HEK293 (cell line): Measurements from ENCODE around the gene PDCD1LG2.

ENCODE experiments used
- SETDB1 ChIP-seq: IDR thresholded peaks from one replicate; pipeline ENCODE4 v1.6.1; 2017; ENCODE audit warnings: mild to moderate bottlenecking, low read length, moderate library complexity, mixed read lengths; ENCODE audit not compliant: insufficient read length
- TRIM28 ChIP-seq: IDR thresholded peaks from 2 replicates; pipeline ENCODE4 v1.6.1; 2011; ENCODE audit warnings: low read length, control low read depth, borderline replicate concordance
- ZBTB20 ChIP-seq: fragments of 450-650 bp; formaldehyde crosslinking; IDR thresholded peaks from 2 replicates; pipeline ENCODE4 v1.5.1; 2016; ENCODE audit warnings: missing biosample characterization, missing genetic modification characterization
- ZNF114 ChIP-seq: fragments of 450-650 bp; formaldehyde crosslinking; IDR thresholded peaks from 2 replicates; pipeline ENCODE4 v1.5.0; 2017; ENCODE audit warnings: missing biosample characterization, missing genetic modification characterization
- ZNF133 ChIP-seq: fragments of 450-650 bp; formaldehyde crosslinking; IDR thresholded peaks from 2 replicates; pipeline ENCODE4 v1.5.1; 2016; ENCODE audit warnings: missing biosample characterization, missing genetic modification characterization
- ZNF211 ChIP-seq: fragments of 450-650 bp; formaldehyde crosslinking; IDR thresholded peaks from 2 replicates; pipeline ENCODE4 v1.5.1; 2016; ENCODE audit warnings: low read depth, missing biosample characterization, missing genetic modification characterization
- ZNF48 ChIP-seq: fragments of 450-650 bp; formaldehyde crosslinking; IDR thresholded peaks from 2 replicates; pipeline ENCODE4 v1.5.1; 2016; ENCODE audit warnings: missing biosample characterization, missing genetic modification characterization
- TF ChIP-seq, protein P1 (sequence below): fragments of 450-650 bp; formaldehyde crosslinking; IDR thresholded peaks from 2 replicates; pipeline ENCODE4 v1.5.1; 2016; ENCODE audit warnings: missing biosample characterization, missing genetic modification characterization
- TF ChIP-seq, protein P2 (sequence below): fragments of 450-650 bp; formaldehyde crosslinking; conservative IDR thresholded peaks from 2 replicates; pipeline ENCODE4 v1.5.1; 2016; ENCODE audit warnings: low read depth, missing biosample characterization, missing genetic modification characterization
- TF ChIP-seq, protein P3 (sequence below): fragments of 450-650 bp; formaldehyde crosslinking; IDR thresholded peaks from 2 replicates; pipeline ENCODE4 v1.5.1; 2016; ENCODE audit warnings: missing biosample characterization, missing genetic modification characterization
- TF ChIP-seq, protein P4 (sequence below): fragments of 450-650 bp; formaldehyde crosslinking; IDR thresholded peaks from 2 replicates; pipeline ENCODE4 v1.5.1; 2016; ENCODE audit warnings: missing biosample characterization, missing genetic modification characterization

DNA sequence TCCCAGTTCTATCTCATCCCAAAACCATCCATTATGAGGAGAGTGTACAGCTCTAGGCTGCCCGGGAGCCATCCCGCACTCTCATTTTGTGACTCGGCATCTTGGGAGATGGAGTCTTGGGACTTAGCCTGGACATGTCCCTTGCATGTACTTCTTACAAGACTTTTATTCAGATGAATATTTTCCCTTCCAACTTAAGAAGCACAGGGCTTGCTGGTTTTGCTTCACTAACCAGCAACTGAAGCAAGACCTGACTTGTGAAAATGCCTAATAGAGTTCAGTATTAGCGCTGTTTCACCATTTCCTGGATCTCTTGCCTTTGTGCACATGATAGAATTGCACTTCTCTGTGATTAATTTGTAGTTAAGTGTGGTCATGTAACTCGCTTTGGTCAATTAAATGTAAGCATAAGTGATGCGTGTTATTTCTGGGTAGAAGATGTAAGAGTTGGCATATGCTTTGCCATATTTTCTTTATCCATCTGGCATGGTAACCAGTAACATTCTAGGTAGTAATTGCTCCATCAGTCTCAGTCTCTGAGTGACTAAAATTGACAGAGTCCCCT is 55.8 kb downstream of the PDCD1LG2 start:
- TF ChIP-seq, protein P1, sequence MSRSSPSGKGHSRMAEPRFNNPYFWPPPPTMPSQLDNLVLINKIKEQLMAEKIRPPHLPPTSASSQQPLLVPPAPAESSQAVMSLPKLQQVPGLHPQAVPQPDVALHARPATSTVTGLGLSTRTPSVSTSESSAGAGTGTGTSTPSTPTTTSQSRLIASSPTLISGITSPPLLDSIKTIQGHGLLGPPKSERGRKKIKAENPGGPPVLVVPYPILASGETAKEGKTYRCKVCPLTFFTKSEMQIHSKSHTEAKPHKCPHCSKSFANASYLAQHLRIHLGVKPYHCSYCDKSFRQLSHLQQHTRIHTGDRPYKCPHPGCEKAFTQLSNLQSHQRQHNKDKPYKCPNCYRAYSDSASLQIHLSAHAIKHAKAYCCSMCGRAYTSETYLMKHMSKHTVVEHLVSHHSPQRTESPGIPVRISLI = no peak
- TF ChIP-seq, protein P2, sequence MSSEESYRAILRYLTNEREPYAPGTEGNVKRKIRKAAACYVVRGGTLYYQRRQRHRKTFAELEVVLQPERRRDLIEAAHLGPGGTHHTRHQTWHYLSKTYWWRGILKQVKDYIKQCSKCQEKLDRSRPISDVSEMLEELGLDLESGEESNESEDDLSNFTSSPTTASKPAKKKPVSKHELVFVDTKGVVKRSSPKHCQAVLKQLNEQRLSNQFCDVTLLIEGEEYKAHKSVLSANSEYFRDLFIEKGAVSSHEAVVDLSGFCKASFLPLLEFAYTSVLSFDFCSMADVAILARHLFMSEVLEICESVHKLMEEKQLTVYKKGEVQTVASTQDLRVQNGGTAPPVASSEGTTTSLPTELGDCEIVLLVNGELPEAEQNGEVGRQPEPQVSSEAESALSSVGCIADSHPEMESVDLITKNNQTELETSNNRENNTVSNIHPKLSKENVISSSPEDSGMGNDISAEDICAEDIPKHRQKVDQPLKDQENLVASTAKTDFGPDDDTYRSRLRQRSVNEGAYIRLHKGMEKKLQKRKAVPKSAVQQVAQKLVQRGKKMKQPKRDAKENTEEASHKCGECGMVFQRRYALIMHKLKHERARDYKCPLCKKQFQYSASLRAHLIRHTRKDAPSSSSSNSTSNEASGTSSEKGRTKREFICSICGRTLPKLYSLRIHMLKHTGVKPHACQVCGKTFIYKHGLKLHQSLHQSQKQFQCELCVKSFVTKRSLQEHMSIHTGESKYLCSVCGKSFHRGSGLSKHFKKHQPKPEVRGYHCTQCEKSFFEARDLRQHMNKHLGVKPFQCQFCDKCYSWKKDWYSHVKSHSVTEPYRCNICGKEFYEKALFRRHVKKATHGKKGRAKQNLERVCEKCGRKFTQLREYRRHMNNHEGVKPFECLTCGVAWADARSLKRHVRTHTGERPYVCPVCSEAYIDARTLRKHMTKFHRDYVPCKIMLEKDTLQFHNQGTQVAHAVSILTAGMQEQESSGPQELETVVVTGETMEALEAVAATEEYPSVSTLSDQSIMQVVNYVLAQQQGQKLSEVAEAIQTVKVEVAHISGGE (tag by site-specific recombination) = no peak
- no peak for TF ChIP-seq ZNF211 (tag by site-specific recombination)
- TF ChIP-seq ZNF133 (tag by site-specific recombination) = no peak
- no peak for TF ChIP-seq TRIM28
- TF ChIP-seq SETDB1 = no peak
- no peak for TF ChIP-seq ZBTB20
- no peak for TF ChIP-seq ZNF114 (tag by site-specific recombination)
- TF ChIP-seq, protein P3, sequence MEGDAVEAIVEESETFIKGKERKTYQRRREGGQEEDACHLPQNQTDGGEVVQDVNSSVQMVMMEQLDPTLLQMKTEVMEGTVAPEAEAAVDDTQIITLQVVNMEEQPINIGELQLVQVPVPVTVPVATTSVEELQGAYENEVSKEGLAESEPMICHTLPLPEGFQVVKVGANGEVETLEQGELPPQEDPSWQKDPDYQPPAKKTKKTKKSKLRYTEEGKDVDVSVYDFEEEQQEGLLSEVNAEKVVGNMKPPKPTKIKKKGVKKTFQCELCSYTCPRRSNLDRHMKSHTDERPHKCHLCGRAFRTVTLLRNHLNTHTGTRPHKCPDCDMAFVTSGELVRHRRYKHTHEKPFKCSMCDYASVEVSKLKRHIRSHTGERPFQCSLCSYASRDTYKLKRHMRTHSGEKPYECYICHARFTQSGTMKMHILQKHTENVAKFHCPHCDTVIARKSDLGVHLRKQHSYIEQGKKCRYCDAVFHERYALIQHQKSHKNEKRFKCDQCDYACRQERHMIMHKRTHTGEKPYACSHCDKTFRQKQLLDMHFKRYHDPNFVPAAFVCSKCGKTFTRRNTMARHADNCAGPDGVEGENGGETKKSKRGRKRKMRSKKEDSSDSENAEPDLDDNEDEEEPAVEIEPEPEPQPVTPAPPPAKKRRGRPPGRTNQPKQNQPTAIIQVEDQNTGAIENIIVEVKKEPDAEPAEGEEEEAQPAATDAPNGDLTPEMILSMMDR (tag by site-specific recombination) = no peak
- TF ChIP-seq, protein P4, sequence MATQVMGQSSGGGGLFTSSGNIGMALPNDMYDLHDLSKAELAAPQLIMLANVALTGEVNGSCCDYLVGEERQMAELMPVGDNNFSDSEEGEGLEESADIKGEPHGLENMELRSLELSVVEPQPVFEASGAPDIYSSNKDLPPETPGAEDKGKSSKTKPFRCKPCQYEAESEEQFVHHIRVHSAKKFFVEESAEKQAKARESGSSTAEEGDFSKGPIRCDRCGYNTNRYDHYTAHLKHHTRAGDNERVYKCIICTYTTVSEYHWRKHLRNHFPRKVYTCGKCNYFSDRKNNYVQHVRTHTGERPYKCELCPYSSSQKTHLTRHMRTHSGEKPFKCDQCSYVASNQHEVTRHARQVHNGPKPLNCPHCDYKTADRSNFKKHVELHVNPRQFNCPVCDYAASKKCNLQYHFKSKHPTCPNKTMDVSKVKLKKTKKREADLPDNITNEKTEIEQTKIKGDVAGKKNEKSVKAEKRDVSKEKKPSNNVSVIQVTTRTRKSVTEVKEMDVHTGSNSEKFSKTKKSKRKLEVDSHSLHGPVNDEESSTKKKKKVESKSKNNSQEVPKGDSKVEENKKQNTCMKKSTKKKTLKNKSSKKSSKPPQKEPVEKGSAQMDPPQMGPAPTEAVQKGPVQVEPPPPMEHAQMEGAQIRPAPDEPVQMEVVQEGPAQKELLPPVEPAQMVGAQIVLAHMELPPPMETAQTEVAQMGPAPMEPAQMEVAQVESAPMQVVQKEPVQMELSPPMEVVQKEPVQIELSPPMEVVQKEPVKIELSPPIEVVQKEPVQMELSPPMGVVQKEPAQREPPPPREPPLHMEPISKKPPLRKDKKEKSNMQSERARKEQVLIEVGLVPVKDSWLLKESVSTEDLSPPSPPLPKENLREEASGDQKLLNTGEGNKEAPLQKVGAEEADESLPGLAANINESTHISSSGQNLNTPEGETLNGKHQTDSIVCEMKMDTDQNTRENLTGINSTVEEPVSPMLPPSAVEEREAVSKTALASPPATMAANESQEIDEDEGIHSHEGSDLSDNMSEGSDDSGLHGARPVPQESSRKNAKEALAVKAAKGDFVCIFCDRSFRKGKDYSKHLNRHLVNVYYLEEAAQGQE (tag by site-specific recombination) = no peak
- TF ChIP-seq ZNF48 (tag by site-specific recombination) = no peak
